ENCODE results near the gene LRFN2. TPM values are rescaled to one million over a fixed set of nuclear protein-coding genes. Genes with fewer than 3 reads are reported as not detected.

The LRFN2 gene
- polyA plus RNA-seq, 3 donors from 2014 or later: 0.67 to 1.8 (median 0.87) TPM

DNA sequence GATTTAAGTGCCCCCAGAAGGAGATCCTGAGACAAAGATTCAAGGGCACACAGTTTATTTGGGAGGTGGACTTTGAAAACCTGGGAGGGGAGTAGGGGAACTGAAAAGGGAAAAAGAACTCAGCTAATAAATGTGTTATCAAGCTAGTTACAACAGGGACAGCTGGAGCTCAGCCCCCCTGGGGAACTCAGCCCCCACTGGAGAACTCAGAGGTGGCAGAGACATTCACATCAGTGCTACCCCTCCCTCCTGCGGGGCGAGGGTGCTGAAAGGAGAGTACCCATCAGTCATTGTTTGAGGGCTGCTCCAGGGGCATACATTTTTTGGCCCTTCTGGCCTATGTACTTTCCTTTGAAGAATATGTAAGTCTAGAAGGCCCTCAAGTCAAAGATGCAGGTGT is 101.4 kb downstream of the LRFN2 start:
- peak overlapping the region in 2 of 6 donors; percentile 2 to 27 for H3K27ac Mint-ChIP-seq

DNA sequence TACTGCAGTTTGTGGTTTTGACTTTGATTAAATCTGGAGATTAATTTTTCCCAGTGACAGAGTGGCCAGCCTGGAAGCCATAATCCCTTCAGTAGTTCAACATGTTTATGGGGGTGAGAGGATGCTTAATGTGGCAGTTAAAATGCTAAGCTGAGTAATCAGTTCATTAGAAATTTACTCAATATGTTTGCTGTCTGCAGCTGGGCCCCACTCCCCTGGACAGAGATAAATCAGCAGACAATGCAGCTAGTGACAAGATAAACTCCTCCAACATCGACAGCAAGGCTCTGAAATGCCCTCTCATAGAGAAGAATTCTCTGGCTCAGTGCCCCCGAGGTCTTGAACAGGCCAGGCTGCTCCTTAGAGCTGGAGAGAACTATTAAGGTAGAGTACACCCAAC is 101.9 kb downstream of the LRFN2 start:
- no peaks in the 10 kb centered on the region for H3K9me3 Mint-ChIP-seq
- peaks cover 3 to 8% (median 8%) of the 10 kb centered on the region in 3 donors for H3K27me3 Mint-ChIP-seq (ENCODE audit: low read depth in 3 of 3)
- peaks cover 0 to 5% of the 10 kb centered on the region in 2 donors for H3K4me1 Mint-ChIP-seq
- peak overlapping the region in 3 of 6 donors; percentile 27 to 77 (median 32) for H3K27ac Mint-ChIP-seq
- H3K4me3 Mint-ChIP-seq: no peak overlapping the region
- DNase-seq: no peak
- H3K36me3 Mint-ChIP-seq: peaks cover 0 to 10% (median 0%) of the 10 kb centered on the region in 3 donors

More for the DNA sequence above, 101.4 kb downstream of the LRFN2 start:
- Mint-ChIP-seq H3K9me3 (no peaks in the 10 kb centered on the region), H3K27me3 (ENCODE audit: low read depth in 3 of 3) (peaks cover 3 to 9% (median 8%) of the 10 kb centered on the region in 3 donors), H3K4me3 (no peak overlapping the region), H3K36me3 (peaks cover 0 to 10% (median 0%) of the 10 kb centered on the region in 3 donors), H3K4me1 (peaks cover 0 to 5% of the 10 kb centered on the region in 2 donors)
- DNase-seq: no peak

DNA sequence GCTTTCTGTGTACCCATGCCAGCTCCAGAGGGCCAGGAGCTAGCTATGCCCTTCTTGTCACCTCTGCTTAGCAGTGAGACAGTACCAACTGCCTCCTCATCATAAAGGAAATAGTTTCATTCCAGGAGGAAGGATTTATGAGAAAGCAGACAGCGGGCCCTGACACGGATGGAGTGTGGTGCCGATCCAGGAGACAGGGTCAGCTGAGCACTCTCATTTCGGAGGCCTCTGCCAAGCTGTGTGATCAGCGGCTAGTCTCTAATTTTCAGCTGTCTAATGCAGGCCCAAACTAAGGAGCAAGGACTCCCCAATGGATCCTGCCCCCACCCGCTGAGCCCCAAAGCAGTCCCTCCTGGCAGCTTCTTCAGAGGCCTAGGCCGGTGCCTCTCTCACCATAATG is 103.1 kb downstream of the LRFN2 start:
- H3K27me3 Mint-ChIP-seq (ENCODE audit: low read depth in 3 of 3): peaks cover 3 to 8% (median 8%) of the 10 kb centered on the region in 3 donors
- H3K4me1 Mint-ChIP-seq: peaks cover 9% of the 10 kb centered on the region in 2 donors
- no peak for DNase-seq
- H3K4me3 Mint-ChIP-seq: no peak overlapping the region
- H3K27ac Mint-ChIP-seq: peak overlapping the region in 1 of 6 donors; percentile 73
- no peaks in the 10 kb centered on the region for H3K9me3 Mint-ChIP-seq
- peaks cover 0 to 10% (median 0%) of the 10 kb centered on the region in 3 donors for H3K36me3 Mint-ChIP-seq

DNA sequence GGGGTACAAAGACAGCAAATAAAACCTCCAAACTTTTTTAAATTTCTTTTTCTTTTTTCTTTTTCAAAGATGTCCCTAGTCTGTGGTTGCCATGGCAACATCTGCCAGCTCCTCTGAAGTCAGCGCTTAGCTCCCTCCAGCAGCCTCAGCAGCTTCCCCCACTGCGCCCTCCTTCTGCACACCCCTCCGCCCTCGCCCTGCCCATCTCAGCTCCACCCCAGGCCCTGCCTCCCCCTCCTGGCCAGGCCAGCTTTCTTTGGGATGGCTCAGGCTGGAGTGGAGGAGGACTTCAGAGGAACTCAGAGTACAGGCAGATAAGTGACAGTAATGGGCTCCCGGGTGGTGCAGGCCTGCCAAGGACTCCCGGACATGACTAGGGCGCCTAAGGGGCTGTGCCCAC is 104.6 kb downstream of the LRFN2 start:
- Mint-ChIP-seq H3K4me3 (no peak overlapping the region), H3K4me1 (peaks cover 24 to 25% of the 10 kb centered on the region in 2 donors), H3K9me3 (no peaks in the 10 kb centered on the region), H3K27me3 (ENCODE audit: low read depth in 3 of 3) (peaks cover 6 to 13% (median 13%) of the 10 kb centered on the region in 3 donors), H3K27ac (peak overlapping the region in 2 of 6 donors; percentile 57 to 73), H3K36me3 (peaks cover 0 to 10% (median 0%) of the 10 kb centered on the region in 3 donors)
- no peak for DNase-seq

DNA sequence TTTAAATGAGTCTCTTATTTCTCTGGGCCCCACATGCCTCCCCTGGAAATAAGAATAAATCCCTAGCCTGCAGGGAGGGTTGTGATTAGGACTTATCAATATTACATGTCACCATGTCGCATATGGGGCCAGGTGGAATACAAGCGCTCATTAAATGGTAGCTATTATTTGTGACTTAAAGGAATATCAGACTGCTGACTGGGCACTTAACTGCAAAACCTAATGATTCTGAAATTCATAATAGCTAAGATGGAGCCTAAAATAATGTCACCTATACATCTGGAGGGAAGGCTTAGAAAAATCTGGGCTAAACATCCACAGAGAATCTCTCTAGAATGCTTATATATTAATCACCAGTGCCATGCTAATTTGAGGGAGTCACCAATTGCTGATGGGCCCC is 106.5 kb downstream of the LRFN2 start:
- Mint-ChIP-seq H3K27me3 (ENCODE audit: low read depth in 3 of 3) (peaks cover 6 to 13% (median 13%) of the 10 kb centered on the region in 3 donors), H3K9me3 (no peaks in the 10 kb centered on the region), H3K4me1 (peaks cover 35 to 38% of the 10 kb centered on the region in 2 donors), H3K4me3 (no peak overlapping the region), H3K27ac (peak overlapping the region in 5 of 6 donors; percentile 13 to 95 (median 80)), H3K36me3 (peaks cover 0 to 9% (median 0%) of the 10 kb centered on the region in 3 donors)
- no peak for DNase-seq

DNA sequence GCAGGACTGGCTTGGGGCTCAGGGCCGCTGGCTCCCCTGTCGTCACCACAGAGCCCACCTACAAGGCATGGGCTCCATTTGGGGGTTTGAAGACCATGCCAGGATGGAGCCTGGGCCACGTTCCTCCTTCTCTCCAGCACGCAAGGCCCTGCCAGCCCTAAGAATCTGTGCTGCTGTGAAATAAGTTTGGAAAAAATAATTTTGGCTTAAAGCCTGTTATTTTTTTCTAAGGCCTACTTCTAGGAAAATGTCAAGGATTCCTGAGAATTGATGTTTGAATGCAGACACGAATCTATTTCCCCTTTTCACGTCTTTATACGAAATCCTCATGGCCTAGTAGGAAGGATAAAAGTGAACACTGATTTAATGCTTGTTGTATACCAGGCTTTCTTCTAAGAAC is 107.5 kb downstream of the LRFN2 start:
- DNase-seq: no peak
- peak overlapping the region in 5 of 6 donors; percentile 54 to 98 (median 88) for H3K27ac Mint-ChIP-seq
- no peak overlapping the region for H3K4me3 Mint-ChIP-seq
- H3K27me3 Mint-ChIP-seq (ENCODE audit: low read depth in 3 of 3): peaks cover 8 to 13% (median 11%) of the 10 kb centered on the region in 3 donors
- peaks cover 35 to 37% of the 10 kb centered on the region in 2 donors for H3K4me1 Mint-ChIP-seq
- H3K36me3 Mint-ChIP-seq: peaks cover 0 to 9% (median 0%) of the 10 kb centered on the region in 3 donors
- H3K9me3 Mint-ChIP-seq: no peaks in the 10 kb centered on the region

DNA sequence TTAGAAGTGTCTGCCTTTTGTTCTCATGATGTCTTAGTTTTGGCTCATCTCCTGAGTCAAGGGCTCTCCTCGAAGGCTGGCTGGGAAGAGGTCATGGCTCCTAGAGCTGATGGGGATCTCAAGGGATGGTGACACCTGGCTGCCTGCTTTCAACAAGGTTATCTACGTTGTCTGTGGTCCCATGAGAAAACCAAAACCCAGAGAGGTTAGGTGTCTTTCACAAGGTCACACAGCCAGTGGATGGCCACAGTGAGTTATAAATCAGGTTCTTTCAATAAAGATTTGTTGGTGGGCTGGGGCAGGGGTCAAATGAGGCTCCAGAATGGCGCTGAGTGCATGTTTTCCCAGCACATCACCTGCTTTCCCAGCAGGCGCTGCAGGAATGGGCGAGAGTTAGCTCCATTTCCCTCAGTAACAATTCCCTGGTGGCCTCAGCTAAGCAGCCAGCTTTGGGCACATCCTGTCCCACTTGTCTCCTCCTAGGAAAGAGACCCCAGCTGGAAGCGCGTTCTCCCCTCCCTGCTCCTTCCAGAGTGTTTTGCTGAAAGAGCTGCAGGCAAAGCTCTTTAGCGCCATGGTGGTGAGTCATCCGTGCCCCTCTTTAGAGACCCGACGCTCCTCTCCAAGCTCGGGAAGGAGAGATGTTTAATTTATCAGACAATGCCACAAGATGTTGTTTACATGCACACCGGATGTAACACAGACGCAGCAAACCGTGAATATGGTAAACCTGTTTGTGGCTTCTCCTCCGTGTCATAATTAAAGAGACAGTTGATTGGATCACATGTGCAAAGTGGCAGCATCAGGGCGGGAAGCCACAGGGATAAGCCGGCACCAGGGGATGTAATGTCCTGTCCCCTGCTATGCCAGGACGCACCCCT is 109.7 kb downstream of the LRFN2 start:
- no peaks in the 10 kb centered on the region for H3K9me3 Mint-ChIP-seq
- H3K27ac Mint-ChIP-seq: peak overlapping the region; percentile 80 to 98 (median 94)
- H3K27me3 Mint-ChIP-seq (ENCODE audit: low read depth in 3 of 3): peaks cover 5 to 7% (median 6%) of the 10 kb centered on the region in 3 donors
- DNase-seq: peak; percentile 86 to 89 (median 87)
- H3K36me3 Mint-ChIP-seq: peaks cover 0 to 7% (median 0%) of the 10 kb centered on the region in 3 donors
- H3K4me3 Mint-ChIP-seq: peak overlapping the region; percentile 69 to 77 (median 74)
- peaks cover 35 to 36% of the 10 kb centered on the region in 2 donors for H3K4me1 Mint-ChIP-seq

DNA sequence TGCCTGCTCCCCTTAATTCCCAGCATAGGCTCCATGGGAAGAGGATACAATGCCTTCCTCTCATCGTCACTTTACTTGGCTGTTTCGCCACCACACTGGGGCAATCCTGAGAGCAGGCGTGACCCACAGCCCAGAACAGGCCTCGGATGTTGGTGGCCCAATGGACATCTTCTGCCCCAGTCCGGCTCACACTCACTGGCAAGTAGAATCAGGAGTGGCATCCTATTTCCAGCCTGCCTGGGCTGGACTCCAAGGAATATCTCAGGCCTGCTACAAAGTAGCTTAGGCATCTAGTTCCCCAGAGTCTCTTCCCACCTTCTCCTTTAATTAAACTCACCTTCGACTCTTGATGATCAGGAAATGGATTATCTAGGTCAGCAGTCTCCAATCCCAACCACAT is 110.5 kb downstream of the LRFN2 start:
- DNase-seq: no peak
- peak overlapping the region in 2 of 5 donors; percentile 74 to 77 for H3K4me3 Mint-ChIP-seq
- H3K9me3 Mint-ChIP-seq: no peaks in the 10 kb centered on the region
- H3K27me3 Mint-ChIP-seq (ENCODE audit: low read depth in 3 of 3): peaks cover 5 to 7% (median 6%) of the 10 kb centered on the region in 3 donors
- peaks cover 35 to 36% of the 10 kb centered on the region in 2 donors for H3K4me1 Mint-ChIP-seq
- H3K36me3 Mint-ChIP-seq: peaks cover 0 to 7% (median 0%) of the 10 kb centered on the region in 3 donors
- peak overlapping the region; percentile 80 to 98 (median 94) for H3K27ac Mint-ChIP-seq

DNA sequence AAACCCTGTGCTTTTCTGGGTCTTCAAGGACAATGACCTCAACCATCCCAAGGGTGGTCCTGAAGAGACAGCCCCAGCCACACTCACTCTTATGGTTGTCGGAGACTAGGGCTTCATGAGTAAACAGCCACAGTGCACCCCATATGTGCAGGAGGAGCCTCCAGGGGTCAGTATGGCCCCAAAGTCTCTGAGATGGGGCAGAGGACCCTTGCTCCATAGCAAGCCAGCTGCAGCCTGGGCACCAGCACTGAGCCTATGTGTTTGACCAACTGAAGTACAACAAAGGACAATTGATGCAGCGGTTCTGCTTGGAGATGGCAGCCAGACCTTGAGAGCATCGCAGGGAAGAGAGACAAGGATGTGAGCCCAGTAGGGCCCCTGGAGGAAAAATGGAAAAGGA is 112.2 kb downstream of the LRFN2 start:
- H3K4me3 Mint-ChIP-seq: no peak overlapping the region
- H3K36me3 Mint-ChIP-seq: peaks cover 0 to 7% (median 0%) of the 10 kb centered on the region in 3 donors
- peaks cover 5 to 7% (median 6%) of the 10 kb centered on the region in 3 donors for H3K27me3 Mint-ChIP-seq (ENCODE audit: low read depth in 3 of 3)
- H3K4me1 Mint-ChIP-seq: peaks cover 34 to 36% of the 10 kb centered on the region in 2 donors
- H3K9me3 Mint-ChIP-seq: no peaks in the 10 kb centered on the region
- H3K27ac Mint-ChIP-seq: peak overlapping the region in 5 of 6 donors; percentile 53 to 95 (median 86)
- DNase-seq: no peak

DNA sequence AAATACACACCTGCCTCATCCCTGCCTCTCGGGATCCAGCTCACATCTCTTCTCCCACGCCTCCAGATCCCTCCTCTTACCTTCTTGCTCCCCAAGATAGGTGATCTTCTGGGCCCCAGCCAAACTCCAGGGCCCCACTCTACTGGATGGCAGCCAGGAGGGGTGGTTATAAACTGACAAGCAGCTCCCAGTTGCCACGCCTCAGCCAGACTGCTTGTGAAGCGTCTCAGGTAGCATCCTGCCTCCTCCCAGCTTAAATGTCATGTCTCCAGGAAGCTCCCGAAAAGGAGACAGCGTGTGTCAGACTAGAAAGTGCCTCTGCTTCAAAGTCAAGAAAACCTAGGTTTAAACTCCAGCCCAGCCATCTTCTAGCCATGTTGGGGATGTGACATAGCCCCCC is 114.1 kb downstream of the LRFN2 start:
- Mint-ChIP-seq H3K4me3 (no peak overlapping the region), H3K27ac (peak overlapping the region in 2 of 6 donors; percentile 2 to 81), H3K4me1 (peaks cover 15 to 21% of the 10 kb centered on the region in 2 donors), H3K36me3 (peaks cover 0 to 7% (median 0%) of the 10 kb centered on the region in 3 donors), H3K27me3 (ENCODE audit: low read depth in 3 of 3) (peaks cover 4 to 6% (median 5%) of the 10 kb centered on the region in 3 donors), H3K9me3 (no peaks in the 10 kb centered on the region)
- DNase-seq: no peak

DNA sequence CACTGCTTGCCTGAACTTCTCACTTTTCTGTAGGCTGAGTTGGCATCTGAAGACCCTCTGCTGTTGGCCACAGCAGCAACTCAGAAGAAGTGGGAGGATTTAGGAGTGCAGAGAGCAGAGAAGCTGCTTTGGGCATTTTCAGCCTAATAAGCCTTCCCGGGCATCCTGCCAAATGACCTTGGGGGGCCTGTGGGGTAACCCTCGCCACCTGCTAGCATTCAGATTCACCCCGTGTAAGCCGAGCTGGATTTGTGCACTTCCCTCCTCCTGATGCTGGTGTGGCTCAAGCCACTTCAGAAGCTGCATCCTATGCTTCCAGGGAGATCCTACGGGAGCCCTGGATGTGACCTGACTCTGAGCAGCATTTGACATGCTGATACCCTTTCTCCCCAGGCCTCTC is 114.8 kb downstream of the LRFN2 start:
- Mint-ChIP-seq H3K27ac (peak overlapping the region in 1 of 6 donors; percentile 2), H3K4me1 (peaks cover 8 to 15% of the 10 kb centered on the region in 2 donors), H3K9me3 (no peaks in the 10 kb centered on the region), H3K27me3 (ENCODE audit: low read depth in 3 of 3) (peaks cover 0 to 4% (median 1%) of the 10 kb centered on the region in 3 donors), H3K4me3 (no peak overlapping the region), H3K36me3 (peaks cover 0 to 7% (median 0%) of the 10 kb centered on the region in 3 donors)
- no peak for DNase-seq

DNA sequence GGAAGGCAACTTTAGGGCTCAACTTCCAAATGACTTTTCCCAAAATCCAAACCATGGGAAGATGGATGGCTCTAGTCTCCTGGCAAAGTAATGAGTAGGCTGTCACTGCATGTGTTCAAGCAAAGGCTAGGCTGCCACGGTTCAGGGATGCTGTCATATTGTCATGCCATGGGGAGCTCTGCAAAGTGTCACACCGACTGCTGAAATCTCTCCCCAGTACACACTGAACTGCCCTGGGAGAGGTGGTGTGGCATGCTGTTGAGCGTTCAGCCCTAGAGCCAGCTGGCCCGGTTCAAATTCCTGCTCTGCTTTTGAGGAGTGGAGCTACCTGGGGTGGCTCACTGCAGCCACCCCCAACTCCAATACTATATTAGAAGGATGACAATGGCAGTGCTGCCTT is 115.9 kb downstream of the LRFN2 start:
- no peak for DNase-seq
- Mint-ChIP-seq H3K4me1 (peaks cover 0 to 4% of the 10 kb centered on the region in 2 donors), H3K27ac (peak overlapping the region in 1 of 6 donors; percentile 49), H3K4me3 (no peak overlapping the region), H3K9me3 (no peaks in the 10 kb centered on the region), H3K27me3 (ENCODE audit: low read depth in 3 of 3) (peaks cover 0 to 4% (median 1%) of the 10 kb centered on the region in 3 donors), H3K36me3 (peaks cover 0 to 5% (median 0%) of the 10 kb centered on the region in 3 donors)

DNA sequence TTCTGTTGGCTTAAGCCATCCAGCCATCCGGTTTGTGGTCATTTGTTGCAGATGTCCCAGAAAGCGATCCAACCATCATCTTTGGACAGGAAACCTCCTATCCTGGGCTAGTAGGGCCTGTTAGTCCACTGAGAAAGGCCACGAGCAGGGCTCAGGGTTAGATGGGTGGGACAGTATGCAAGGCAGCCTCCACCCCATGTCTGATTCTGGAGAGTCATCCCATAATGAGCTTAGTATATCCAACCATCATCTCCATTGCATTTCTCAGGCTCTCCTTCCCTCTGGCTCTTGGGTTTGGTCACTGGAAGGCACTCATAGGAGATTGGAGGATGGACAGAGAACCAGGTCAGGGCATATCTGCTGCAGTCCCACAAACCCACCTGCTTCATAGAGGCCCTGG is 117.8 kb downstream of the LRFN2 start:
- no peak for DNase-seq
- Mint-ChIP-seq H3K27ac (no peak overlapping the region), H3K4me3 (no peak overlapping the region), H3K36me3 (peaks cover 0 to 8% (median 0%) of the 10 kb centered on the region in 3 donors), H3K9me3 (no peaks in the 10 kb centered on the region), H3K4me1 (no peaks in the 10 kb centered on the region), H3K27me3 (ENCODE audit: low read depth in 3 of 3) (peaks cover 0 to 1% (median 1%) of the 10 kb centered on the region in 3 donors)

Data from immature natural killer cell (primary cell).